Gastroesophageal sphincter (tissue), 4 donors: ENCODE measurements around the gene ITGB6. TPM values are rescaled to one million over a fixed set of nuclear protein-coding genes. Genes with fewer than 3 reads are reported as not detected.
A peak's percentile ranks its signal among the peaks of the same experiment; 100 is the strongest.

Source experiments
- ATAC-seq: fragments of 150-250 bp; one replicate; pipeline ENCODE4 v1.9.1; 2016; ENCODE audit warnings: mild to moderate bottlenecking, moderate library complexity
- H3K27ac ChIP-seq, 4 donors: fragments of 200-600 bp; sonication (generic) in 3 of 4; 1 replicate in 3 of 4; 2 replicates in 1 of 4; pipeline ENCODE4 v1.5.1; 2016 to 2019
- H3K27me3 ChIP-seq: fragments of 200-600 bp; sonication (generic); one replicate; pipeline ENCODE4 v1.5.1; 2019
- H3K36me3 ChIP-seq, 2 donors: fragments of 200-600 bp; sonication (generic); one replicate each; pipeline ENCODE4 v1.5.1; 2019; ENCODE audit warnings: control low read depth in 1 of 2
- H3K4me1 ChIP-seq, 3 donors: fragments of 200-600 bp; sonication (generic); 1 replicate in 2 of 3; 2 replicates in 1 of 3; pipeline ENCODE4 v1.5.1; 2016 to 2019; ENCODE audit warnings: control low read depth in 2 of 3
- H3K4me3 ChIP-seq, 2 donors: fragments of 200-600 bp; sonication (generic); one replicate each; pipeline ENCODE4 v1.5.1; 2019; ENCODE audit warnings: mild to moderate bottlenecking in 1 of 2, moderate library complexity in 1 of 2
- H3K9me3 ChIP-seq, 3 donors: fragments of 200-600 bp; sonication (generic); one replicate each; pipeline ENCODE4 v1.5.1; 2017 to 2019; ENCODE audit warnings: control low read depth in 2 of 3
- EP300 ChIP-seq: sonication (generic); formaldehyde crosslinking; IDR thresholded peaks from one replicate; pipeline ENCODE4 v1.6.1; 2017; ENCODE audit warnings: antibody characterized with exemption, mild to moderate bottlenecking
- POLR2A ChIP-seq, 2 donors: fragments of 450-650 bp; IDR thresholded peaks; one replicate each; pipeline ENCODE4 v1.6.1; 2017; ENCODE audit warnings: antibody characterized with exemption in 2 of 2, mild to moderate bottlenecking in 2 of 2, moderate library complexity in 1 of 2
- POLR2AphosphoS5 ChIP-seq: sonication (generic); formaldehyde crosslinking; IDR thresholded peaks from one replicate; pipeline ENCODE4 v1.6.1; 2017; ENCODE audit warnings: antibody characterized with exemption
- WGBS, 2 donors: methylation state at CpG; one replicate each; pipeline ENCODE4 v1.1.5; 2018; ENCODE audit warnings: low coverage in 1 of 2; 5-methylcytosine and 5-hydroxymethylcytosine counted together
- total RNA-seq, 4 donors: library from RNA; depleted of rRNA; stranded (reverse); fragments of >200 nt; gene quantifications; one replicate each; pipeline ENCODE4 v1.1.0, GENCODE V29; 2016
- TF ChIP-seq, protein P1 (sequence below), 4 experiments: fragments of 200-600 bp in 2 of 4; fragments of 450-650 bp in 2 of 4; sonication (generic) in 1 of 4; IDR thresholded peaks; one replicate each; pipeline ENCODE4 v1.5.1; 2017 to 2019; ENCODE audit warnings: antibody characterized with exemption in 4 of 4, mild to moderate bottlenecking in 2 of 4, moderate library complexity in 2 of 4

ITGB6 gene
- total RNA-seq, 4 donors from 2014 or later: 2.2 TPM; not detected in 3

- no peak for ATAC-seq
- no peaks in the 10 kb centered on the region for H3K27me3 ChIP-seq
- no peaks in the 10 kb centered on the region for H3K36me3 ChIP-seq
- TF ChIP-seq EP300: no peak
- TF ChIP-seq, protein P1, sequence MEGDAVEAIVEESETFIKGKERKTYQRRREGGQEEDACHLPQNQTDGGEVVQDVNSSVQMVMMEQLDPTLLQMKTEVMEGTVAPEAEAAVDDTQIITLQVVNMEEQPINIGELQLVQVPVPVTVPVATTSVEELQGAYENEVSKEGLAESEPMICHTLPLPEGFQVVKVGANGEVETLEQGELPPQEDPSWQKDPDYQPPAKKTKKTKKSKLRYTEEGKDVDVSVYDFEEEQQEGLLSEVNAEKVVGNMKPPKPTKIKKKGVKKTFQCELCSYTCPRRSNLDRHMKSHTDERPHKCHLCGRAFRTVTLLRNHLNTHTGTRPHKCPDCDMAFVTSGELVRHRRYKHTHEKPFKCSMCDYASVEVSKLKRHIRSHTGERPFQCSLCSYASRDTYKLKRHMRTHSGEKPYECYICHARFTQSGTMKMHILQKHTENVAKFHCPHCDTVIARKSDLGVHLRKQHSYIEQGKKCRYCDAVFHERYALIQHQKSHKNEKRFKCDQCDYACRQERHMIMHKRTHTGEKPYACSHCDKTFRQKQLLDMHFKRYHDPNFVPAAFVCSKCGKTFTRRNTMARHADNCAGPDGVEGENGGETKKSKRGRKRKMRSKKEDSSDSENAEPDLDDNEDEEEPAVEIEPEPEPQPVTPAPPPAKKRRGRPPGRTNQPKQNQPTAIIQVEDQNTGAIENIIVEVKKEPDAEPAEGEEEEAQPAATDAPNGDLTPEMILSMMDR (IDR thresholded peaks at IDR 0.05): no peak
- no peak for TF ChIP-seq POLR2AphosphoS5
- no peak for TF ChIP-seq POLR2A (IDR thresholded peaks at IDR 0.05)
- H3K9me3 ChIP-seq: no peaks in the 10 kb centered on the region
- WGBS, 2 donors: 49 to 63% methylated on average over 2 of the region's 2 CpGs
- no peak overlapping the region for H3K27ac ChIP-seq
- no peak overlapping the region for H3K4me3 ChIP-seq
- no peaks in the 10 kb centered on the region for H3K4me1 ChIP-seq
Observed at GRCh38 chr2:160073284-160073888, 126.7 kb downstream of the ITGB6 start.

DNA sequence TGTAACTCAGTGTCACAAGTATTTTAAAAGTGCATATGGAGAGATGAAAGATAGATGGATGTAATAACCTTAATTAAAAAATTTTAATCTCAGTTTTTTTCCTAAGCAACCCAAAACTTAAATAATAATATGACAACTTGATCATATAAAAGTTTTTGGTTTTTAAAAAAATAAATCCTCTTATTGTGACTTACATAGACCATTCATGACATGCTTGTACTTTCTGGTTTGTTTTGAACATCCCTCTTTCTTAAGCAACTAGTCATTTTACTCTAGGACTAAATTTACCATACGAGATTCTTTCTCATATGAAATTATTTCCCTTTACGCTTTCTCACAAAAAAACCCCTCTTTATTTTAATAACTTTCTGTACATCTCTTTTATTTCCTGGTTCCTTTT, 131.2 kb downstream of the ITGB6 start:
- ATAC-seq: no peak
- H3K36me3 ChIP-seq: no peaks in the 10 kb centered on the region
- no peaks in the 10 kb centered on the region for H3K9me3 ChIP-seq
- no peak overlapping the region for H3K27ac ChIP-seq
- no peaks in the 10 kb centered on the region for H3K27me3 ChIP-seq
- 71 to 86% methylated on average over 2 of the region's 2 CpGs for WGBS, 2 donors
- H3K4me1 ChIP-seq: peaks cover 0 to 12% (median 0%) of the 10 kb centered on the region in 3 donors
- no peak overlapping the region for H3K4me3 ChIP-seq
- TF ChIP-seq EP300 (no peak), POLR2AphosphoS5 (no peak), POLR2A (IDR thresholded peaks at IDR 0.05) (no peak)
- TF ChIP-seq, protein P1 (IDR thresholded peaks at IDR 0.05): no peak

- H3K4me1 ChIP-seq: peaks cover 0 to 43% (median 7%) of the 10 kb centered on the region in 3 donors
- WGBS, 2 donors: 100% methylated on average over 1 of the region's 1 CpG; no CpG with 5 or more reads in 1 of the 2 donors
- no peaks in the 10 kb centered on the region for H3K27me3 ChIP-seq
- H3K27ac ChIP-seq: peak overlapping the region in 1 of 4 donors; percentile 51
- no peak for ATAC-seq
- no peak overlapping the region for H3K4me3 ChIP-seq
- H3K36me3 ChIP-seq: no peaks in the 10 kb centered on the region
- TF ChIP-seq POLR2A (IDR thresholded peaks at IDR 0.05): no peak
- TF ChIP-seq EP300: no peak
- TF ChIP-seq POLR2AphosphoS5: no peak
- TF ChIP-seq, protein P1 (IDR thresholded peaks at IDR 0.05): no peak
- no peaks in the 10 kb centered on the region for H3K9me3 ChIP-seq
Observed at GRCh38 chr2:160064916-160065315, 135.2 kb downstream of the ITGB6 start.

GRCh38 chr2:160063879-160064612, 136.0 kb downstream of the ITGB6 start:
- TF ChIP-seq, protein P1 (IDR thresholded peaks at IDR 0.05): no peak
- TF ChIP-seq EP300 (no peak), POLR2AphosphoS5 (no peak), POLR2A (IDR thresholded peaks at IDR 0.05) (no peak)
- Histone ChIP-seq H3K27ac (peak overlapping the region in 1 of 4 donors; percentile 51), H3K36me3 (no peaks in the 10 kb centered on the region), H3K4me3 (no peak overlapping the region), H3K9me3 (no peaks in the 10 kb centered on the region), H3K4me1 (peaks cover 0 to 43% (median 7%) of the 10 kb centered on the region in 3 donors), H3K27me3 (no peaks in the 10 kb centered on the region)
- WGBS, 2 donors: 17 to 56% methylated on average over 3 of the region's 4 CpGs
- no peak for ATAC-seq

GRCh38 chr2:160063271-160063670, 136.8 kb downstream of the ITGB6 start:
- Histone ChIP-seq H3K36me3 (no peaks in the 10 kb centered on the region), H3K4me3 (peak overlapping the region in 1 of 2 donors; percentile 89), H3K9me3 (no peaks in the 10 kb centered on the region), H3K4me1 (peaks cover 0 to 43% (median 7%) of the 10 kb centered on the region in 3 donors), H3K27me3 (no peaks in the 10 kb centered on the region), H3K27ac (peak overlapping the region in 2 of 4 donors; percentile 70 to 75)
- WGBS, 2 donors: 27 to 76% methylated on average over 2 to 3 of the region's 5 CpGs
- ATAC-seq: no peak
- TF ChIP-seq EP300 (no peak), POLR2AphosphoS5 (no peak), POLR2A (IDR thresholded peaks at IDR 0.05) (no peak)
- TF ChIP-seq, protein P1 (IDR thresholded peaks at IDR 0.05): no peak
